Activated effector memory CD4-positive, alpha-beta T cell treated with Interleukin-2 at 50 U/mL for 16 hours (primary cell): Measurements from ENCODE around the gene RAB6B.
"Not testable (repeated sequence)": the region's sequence is repeated elsewhere in the genome, so short reads cannot be mapped to it uniquely, and the experiment has no call there.

ENCODE experiments used
- DNase-seq: peaks from one replicate; pipeline ENCODE4 v3.0.0-alpha.2; 2020

Gene RAB6B

DNA sequence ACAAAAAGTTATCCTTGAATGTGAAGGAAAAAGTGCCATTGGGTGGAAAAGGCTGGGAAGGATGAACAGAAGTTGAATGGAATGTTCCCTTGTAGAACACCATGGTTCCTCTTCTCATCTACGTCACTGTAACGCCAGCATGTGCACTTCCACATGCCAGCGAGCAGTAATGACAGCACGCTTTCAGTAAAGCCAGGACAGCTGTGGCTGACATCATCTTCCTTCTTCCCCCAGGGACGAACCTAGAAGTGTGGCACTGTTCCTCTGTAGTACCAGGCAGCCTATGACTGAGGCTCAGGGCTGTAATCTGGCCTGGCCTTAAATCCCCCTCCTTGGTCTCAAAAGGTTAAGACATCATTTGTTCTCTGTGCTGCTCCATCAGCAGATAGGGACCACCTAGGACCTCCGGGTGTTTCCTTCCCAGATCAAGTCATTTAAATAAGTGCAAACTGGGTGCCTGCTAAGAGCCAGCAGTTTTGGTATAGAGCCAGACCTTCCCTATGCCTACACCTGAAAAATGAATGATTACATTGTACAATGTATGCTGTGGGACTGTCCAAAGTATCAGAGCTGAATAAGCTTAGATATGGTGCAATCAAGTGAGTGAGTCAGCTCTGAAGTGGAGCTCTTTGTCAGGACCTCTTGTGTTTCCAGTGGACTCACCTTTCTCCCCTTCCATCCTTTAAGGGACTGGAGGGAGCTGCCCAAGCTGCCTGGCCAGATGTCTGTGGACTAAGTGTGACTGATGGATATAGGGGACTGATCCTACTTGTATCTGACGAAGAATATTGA is 95.7 kb downstream of the RAB6B start:
- no peak for DNase-seq

DNA sequence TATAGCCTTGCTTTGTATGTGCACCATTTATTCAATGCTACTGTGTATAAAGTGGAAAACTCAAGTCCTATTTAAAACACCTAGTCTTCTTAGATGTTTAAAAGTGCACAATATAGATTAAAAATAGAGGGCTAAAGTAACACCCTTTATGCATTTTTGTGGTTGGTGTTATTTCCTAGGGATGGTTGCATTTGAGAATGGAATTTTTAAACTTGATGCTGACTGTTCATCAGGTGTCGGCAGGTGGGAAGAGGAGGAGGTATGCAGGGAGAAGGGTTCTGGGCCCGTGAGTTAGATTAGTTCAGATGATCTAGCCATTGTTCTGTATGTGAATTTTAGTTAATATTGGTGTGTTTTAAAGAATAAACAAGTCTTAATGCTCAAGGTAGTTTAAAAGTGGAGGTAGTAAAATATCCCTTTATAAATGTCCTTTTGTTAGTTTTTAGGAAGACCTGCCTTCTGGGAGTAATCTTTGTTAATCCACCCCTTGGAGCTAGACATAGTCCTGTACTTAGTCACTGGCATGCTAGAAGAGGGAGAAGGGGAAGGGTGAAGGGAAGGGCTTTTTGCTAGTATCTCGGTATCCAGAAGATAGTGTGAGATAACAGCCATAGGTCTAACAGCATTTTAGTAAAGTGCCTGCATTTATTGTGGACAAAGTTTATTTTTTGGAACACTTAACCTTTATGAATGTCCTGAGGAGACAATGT is 98.1 kb downstream of the RAB6B start:
- DNase-seq = no peak

DNA sequence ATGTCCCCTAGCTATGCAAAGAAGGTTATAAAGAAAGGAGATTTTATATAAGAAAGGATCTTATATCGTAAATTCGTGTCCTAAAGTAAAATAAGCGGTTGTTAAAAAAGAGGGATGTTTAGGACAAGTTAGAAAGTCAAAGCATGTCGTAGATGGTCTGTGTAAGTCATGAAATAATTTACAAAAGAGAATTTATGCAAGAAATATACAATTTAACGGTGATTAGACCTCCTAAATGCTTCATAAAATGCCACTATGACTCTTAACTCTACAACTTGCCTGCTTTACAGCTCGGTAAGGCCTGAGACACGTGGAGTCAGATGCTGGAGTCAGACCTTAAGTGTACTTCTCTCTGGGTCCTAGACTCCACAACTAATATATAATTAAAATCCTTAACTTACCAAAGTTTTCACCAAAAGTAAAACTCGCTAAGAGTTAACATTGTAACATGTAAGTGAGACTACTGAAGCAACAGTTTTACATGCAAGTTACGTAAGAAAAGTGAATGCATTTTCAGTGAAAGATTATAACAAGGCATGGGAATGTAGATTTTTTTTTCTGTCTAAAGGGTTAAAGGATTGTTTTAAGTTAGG is 103.4 kb downstream of the RAB6B start:
- DNase-seq = no peak

DNA sequence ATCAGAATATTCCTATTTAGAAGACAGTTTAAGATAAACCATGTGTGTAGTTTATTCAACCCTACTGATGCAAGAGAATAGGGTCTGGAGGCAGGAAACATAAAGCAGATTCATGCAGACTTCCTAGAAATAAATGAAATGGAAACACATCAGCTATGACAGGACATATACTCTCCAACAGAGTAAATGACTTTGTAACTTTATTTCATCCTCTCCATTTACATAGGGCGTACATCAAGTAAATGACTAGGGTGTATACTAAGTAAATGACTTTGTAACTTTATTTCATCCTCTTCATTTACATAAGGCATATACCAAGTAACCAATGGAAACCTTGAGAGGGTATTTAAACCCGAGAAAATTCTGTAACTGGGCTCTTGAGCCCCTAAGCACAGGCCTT is 107.7 kb downstream of the RAB6B start:
- no peak for DNase-seq

DNA sequence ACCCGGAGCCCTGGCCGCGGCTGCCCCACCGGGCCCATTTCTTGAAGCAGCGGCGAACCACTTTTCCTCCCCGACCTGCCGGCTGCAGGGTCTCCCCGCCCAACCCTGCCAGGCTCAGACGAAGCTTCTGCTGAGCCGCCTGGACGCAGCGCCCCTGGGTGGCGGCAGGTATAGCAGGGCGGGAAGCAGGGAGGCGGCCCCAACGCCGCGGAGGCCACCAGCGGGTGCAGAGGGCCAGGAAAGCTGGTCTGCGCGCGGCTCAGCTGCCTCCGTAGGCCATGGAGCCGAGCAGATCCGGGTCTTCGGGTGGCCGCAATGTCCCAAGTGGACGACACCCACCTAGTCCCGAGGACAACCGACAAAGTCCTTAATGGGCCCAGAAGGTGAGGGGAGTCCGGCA is 111.9 kb downstream of the RAB6B start:
- DNase-seq = no peak

DNA sequence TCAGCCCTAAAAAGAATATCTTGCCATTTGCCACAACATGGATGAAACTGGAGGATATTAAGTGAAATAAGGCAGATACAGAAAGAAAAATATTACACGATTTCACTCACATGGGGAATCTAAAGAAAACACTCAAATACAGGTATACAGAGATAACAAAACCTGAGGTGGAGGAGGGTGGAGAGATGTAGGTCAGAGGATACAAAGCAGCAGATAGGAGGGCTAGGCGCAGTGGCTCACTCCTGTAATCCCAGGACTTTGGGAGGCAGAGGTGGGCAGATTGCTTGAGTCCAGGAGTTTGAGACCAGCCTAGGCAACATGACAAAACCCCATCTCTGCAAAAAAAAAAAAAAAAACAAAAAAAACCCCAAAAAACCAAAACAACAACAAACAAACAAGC is 113.2 kb downstream of the RAB6B start:
- DNase-seq = no peak

DNA sequence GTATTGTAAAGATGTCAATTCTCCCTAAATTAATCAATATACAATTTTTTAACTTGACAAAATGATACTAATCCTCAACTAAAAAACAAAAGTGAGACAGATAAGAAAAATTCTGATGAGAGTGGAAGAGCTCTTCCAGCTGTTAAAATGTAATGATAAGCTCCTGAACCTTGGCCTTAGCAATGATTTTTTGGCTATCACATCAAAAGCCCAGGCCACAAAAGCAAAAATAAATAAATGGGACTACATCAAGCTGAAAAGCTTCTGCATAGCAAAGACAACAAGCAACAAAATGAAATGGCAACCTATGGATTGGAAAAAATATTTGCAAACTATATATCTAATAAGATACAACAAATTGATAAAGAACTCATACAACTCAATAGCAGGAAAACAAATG is 114.1 kb downstream of the RAB6B start:
- DNase-seq = no peak

DNA sequence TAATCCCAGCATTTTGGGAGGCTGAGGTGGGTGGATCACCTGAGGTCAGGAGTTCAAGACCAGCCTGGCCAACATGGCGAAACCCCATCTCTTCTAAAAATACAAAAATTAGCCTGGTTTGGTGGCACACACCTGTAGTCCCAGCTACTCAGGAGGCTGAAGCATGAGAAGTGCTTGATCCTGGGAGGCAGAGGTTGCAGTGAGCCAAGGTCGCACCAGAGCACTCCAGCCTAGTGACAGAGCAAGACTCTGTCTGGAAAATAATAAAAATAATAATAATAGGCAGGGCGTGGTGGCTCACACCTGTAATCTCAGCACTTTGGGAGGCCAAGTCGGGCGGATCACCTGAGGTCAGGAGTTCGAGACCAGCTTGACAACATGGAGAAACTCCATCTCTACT is 114.9 kb downstream of the RAB6B start:
- not testable (repeated sequence) for DNase-seq

DNA sequence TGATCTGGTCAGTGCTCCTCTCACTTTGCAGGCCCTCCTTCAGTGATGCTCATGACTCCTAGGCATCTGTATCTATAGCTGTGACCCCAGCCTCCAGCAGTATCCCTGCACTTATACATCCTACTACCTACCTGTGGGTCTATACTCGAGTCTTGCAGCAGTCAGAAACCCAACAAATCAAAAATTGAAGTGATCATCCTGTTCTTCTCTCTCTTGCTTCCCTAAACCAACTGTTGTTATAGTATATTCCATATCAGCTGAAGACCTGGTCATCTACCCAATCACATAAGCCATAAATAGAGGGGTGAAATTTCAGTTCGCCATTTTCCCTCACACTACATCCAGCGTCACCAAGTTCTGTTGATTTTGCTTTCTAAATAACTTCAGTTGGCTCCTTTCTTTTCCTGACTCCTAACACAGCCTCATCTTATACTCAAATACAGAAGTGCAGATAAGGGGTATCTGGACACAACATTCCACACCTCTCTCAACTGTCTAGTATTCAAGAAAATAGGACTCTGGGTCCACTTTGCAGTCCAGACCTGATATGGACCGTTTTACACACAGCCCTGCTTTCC is 116.0 kb downstream of the RAB6B start:
- no peak for DNase-seq

DNA sequence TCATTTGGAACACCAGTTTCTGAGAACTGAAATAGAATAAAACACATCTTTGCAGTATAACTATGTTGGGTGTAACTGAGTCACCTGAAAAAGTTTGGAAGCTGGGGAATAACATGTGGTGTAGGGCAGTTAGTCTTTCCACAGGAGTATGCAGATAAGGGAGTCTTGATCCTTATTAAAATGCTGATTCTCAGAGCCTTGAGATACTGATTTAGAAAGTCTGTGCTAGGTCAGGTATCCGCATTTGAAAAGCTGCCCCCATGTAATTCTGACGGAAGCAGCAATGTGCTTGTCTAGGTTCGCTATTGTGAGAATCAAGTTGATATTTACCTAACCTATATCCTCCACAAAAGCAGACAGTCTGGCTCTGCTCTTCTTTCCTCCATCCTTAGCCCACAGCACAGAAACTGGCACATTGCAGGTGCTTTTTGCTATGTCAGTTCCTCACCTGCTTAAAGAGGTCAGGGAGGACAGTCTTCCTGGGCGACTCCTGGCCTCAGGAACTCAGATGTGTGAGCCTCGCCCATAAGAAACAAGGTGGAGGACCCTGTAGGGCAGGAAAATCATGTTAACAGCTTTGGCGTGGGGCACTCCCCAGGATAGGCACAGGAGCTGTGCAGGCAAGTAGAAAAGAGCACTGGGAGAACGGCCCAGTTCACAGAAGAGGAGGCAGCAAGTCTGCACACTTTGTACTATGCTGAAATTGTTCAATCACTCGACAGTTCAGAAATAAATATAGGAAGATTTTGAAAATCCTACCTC is 117.7 kb downstream of the RAB6B start:
- no peak for DNase-seq

DNA sequence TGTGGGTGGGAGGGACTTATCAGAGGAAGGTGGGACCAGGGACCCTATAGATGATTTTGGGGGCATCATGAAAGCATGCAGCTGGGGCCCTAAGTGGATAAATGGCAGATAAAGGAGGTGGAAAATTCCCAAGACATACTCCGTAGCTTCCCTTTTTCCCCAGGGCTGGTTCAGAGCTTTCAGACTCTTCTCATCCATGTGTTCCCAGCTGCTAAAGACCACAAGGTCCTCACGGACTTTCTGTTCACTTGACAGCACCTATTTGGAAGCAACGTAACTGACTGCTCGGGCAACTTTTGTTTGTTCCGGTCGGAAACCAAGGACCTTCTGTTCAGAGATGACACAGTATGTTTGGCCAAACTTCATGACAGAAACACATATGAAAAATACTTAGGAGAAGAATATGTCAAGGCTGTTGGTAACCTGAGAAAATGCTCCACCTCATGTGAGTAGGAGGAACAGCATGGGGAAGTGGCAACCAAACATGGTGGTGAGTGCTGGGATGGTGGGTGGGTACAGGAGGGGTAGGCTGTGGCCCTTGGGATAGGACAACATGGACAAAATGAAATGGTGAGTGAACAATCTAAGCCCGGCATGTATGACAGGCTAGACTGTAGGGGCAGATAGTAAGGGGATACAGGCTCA is 118.8 kb downstream of the RAB6B start:
- DNase-seq = no peak

DNA sequence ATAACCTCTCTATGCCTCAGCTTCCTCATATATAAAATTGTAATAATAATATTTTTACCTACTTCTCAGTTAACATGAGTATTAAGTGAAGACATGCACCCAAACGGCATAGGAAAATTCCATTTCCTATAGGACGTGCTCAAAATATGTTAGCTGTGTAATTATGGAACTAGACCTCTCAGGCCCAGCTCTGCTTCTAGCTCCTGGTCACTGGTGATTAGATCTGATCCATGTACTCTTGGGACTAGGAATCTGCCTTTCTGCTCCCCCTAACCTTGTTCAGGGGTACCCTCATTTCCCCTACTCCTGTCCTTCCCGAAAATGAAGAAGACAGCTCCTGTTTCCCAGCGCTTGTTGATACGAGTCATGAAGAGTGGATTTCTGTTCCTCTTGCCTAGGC is 119.8 kb downstream of the RAB6B start:
- DNase-seq = no peak

DNA sequence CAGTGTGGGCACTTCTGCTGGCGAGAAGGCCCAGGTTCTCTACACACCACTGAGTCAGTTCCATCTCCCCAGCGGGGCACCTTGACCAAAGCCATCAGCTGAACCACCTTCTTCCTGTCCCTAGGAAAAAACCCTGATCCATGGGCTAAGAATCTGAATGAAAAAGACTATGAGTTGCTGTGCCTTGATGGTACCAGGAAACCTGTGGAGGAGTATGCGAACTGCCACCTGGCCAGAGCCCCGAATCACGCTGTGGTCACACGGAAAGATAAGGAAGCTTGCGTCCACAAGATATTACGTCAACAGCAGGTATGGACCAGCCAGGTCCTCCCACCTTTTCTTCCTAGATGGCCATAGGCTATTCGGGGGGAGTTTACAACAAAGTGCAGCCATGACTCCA is 120.4 kb downstream of the RAB6B start:
- DNase-seq = no peak
